Esophagus squamous epithelium (tissue), 4 donors: ENCODE results near the gene ROCK2.

Experiments
- CTCF ChIP-seq, 6 experiments: fragments of 450-650 bp in 4 of 6; fragments of 200-600 bp in 2 of 6; sonication (generic) in 2 of 6; IDR thresholded peaks; one replicate each; pipeline ENCODE4 v1.5.1; 2016 to 2019; ENCODE audit warnings: antibody characterized with exemption in 6 of 6, mild to moderate bottlenecking in 4 of 6, moderate library complexity in 4 of 6
- POLR2A ChIP-seq, 4 donors: fragments of 450-650 bp; IDR thresholded peaks; one replicate each; pipeline ENCODE4 v1.6.1; 2017; ENCODE audit warnings: antibody characterized with exemption in 4 of 4, mild to moderate bottlenecking in 4 of 4, moderate library complexity in 3 of 4

- no peak for TF ChIP-seq CTCF (IDR thresholded peaks at IDR 0.05)
- no peak for TF ChIP-seq POLR2A (IDR thresholded peaks at IDR 0.05)
Measured at GRCh38 chr2:11357428-11357972, 13.1 kb upstream of the ROCK2 start.
